Type B pancreatic cell (in vitro differentiated cells): Measurements from ENCODE around the gene AMY2A. TPM values are rescaled to one million over a fixed set of nuclear protein-coding genes. Genes with fewer than 3 reads are reported as not detected.
"Not testable (repeated sequence)": the region's sequence is repeated elsewhere in the genome, so short reads cannot be mapped to it uniquely, and the experiment has no call there.

Source experiments
- DNase-seq: peaks from one replicate; pipeline ENCODE4 v3.0.0; 2021; ENCODE audit warnings: mixed read lengths; ENCODE audit not compliant: unreplicated experiment; ENCODE audit errors: extremely low spot score
- H3K27ac Mint-ChIP-seq: 2 replicates; pipeline ENCODE4 v1.8.0; 2021; ENCODE audit warnings: mild to moderate bottlenecking, mixed read lengths
- H3K27me3 Mint-ChIP-seq: 2 replicates; pipeline ENCODE4 v1.8.0; 2021; ENCODE audit warnings: mixed read lengths
- H3K36me3 Mint-ChIP-seq: 2 replicates; pipeline ENCODE4 v1.8.0; 2021; ENCODE audit warnings: mixed read lengths
- H3K4me1 Mint-ChIP-seq: one replicate; pipeline ENCODE4 v1.8.0; 2021; ENCODE audit warnings: mixed read lengths; ENCODE audit not compliant: unreplicated experiment
- H3K4me3 Mint-ChIP-seq: 2 replicates; pipeline ENCODE4 v1.8.0; 2021; ENCODE audit warnings: mild to moderate bottlenecking, mixed read lengths
- H3K9me3 Mint-ChIP-seq: 2 replicates; pipeline ENCODE4 v1.8.0; 2021; ENCODE audit warnings: mixed read lengths
- CTCF ChIP-seq: fragments of 200-600 bp; sonication (generic); conservative IDR thresholded peaks from 2 replicates; pipeline ENCODE4 v1.5.0; 2021; ENCODE audit warnings: antibody characterized with exemption, mild to moderate bottlenecking
- long read RNA-seq: library from polyadenylated mRNA; unstranded; transcript quantifications from one replicate; pipeline ENCODE4 v2.0.0, GENCODE V29; 2020
- total RNA-seq: library from RNA; stranded (reverse); gene quantifications from 2 replicates; pipeline ENCODE4 v1.2.1, GENCODE V29; 2021; ENCODE audit warnings: low replicate concordance

AMY2A gene
- not detected in 2 replicates for total RNA-seq
- long read RNA-seq: 0 reads

DNA sequence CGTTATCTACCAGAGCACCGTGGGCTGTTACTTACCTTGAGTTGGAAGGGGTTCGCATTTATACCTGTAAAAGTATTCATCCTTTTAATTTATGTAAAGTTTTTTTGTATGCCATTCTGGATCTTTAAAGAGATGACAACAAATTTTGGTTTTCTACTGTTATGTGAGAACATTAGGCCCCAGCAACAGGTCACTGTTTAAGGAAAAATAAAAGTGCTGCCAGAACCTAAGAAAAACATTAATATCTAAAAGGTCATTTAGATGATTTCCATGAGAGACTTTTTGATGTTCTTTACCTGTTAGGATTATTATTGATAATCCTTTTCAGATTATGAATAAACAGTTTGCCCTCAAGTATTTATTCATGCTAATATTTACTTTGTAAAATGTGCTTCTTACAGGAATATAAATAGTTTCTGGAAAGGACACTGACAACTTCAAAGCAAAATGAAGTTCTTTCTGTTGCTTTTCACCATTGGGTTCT lies at the start of gene AMY2A:
Gene AMY2A, plus strand, starts transcription at position 434 of the 484 bp plus-strand sequence. Its CDS starts 14 bp downstream, at position 448.
- not testable (repeated sequence) for H3K27me3 Mint-ChIP-seq, H3K27ac Mint-ChIP-seq, DNase-seq, H3K4me3 Mint-ChIP-seq, H3K4me1 Mint-ChIP-seq, H3K9me3 Mint-ChIP-seq, H3K36me3 Mint-ChIP-seq

DNA sequence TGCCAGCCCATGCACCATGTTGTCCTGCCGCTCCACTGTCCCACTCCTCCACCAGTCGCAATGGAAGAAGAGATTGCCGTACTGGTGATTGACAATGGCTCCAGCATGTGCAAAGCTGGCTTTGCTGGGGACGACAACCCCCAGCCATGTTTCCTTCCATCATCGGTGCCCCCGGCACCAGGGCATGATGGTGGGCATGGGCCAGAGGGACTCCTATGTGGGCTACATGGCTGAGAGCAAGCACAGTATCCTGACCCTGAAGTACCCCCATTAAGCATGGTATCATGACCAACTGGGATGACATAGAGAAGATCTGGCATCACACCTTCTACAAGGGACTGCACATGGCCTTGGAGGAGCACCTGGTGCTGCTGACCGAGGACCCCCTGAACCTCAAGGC lies 47.7 kb upstream of the AMY2A start:
- no peak overlapping the region for H3K27ac Mint-ChIP-seq
- H3K4me1 Mint-ChIP-seq: no peaks in the 10 kb centered on the region
- no peaks in the 10 kb centered on the region for H3K36me3 Mint-ChIP-seq
- no peak for TF ChIP-seq CTCF
- no peak for DNase-seq
- no peak overlapping the region for H3K4me3 Mint-ChIP-seq
- H3K9me3 Mint-ChIP-seq: no peaks in the 10 kb centered on the region
- no peaks in the 10 kb centered on the region for H3K27me3 Mint-ChIP-seq

DNA sequence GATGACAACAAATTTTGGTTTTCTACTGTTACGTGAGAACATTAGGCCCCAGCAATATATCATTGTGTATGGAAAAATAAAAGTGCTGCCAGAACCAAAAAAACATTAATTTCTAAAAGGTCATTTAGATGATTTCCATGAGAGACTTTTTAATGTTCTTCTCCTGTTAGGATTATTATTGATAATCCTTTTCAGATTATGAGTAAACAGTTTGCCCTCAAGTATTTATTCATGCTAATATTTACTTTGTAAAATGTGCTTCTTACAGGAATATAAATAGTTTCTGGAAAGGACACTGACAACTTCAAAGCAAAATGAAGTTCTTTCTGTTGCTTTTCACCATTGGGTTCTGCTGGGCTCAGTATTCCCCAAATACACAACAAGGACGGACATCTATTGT lies 45.9 kb upstream of the AMY2A start, which contains the start of gene AMY2B:
Gene AMY2B, plus strand, starts transcription at position 301 of the 400 bp plus-strand sequence. Its CDS starts 14 bp downstream, at position 315.
- not testable (repeated sequence) for H3K27me3 Mint-ChIP-seq, H3K27ac Mint-ChIP-seq, H3K4me3 Mint-ChIP-seq, H3K36me3 Mint-ChIP-seq, H3K9me3 Mint-ChIP-seq, DNase-seq, H3K4me1 Mint-ChIP-seq

GRCh38 chr1:103576065-103576464 lies 41.2 kb upstream of the AMY2A start:
- Mint-ChIP-seq H3K9me3 (no peaks in the 10 kb centered on the region), H3K27ac (no peak overlapping the region), H3K4me1 (no peaks in the 10 kb centered on the region), H3K4me3 (no peak overlapping the region), H3K27me3 (no peaks in the 10 kb centered on the region), H3K36me3 (no peaks in the 10 kb centered on the region)
- DNase-seq: no peak
- no peak for TF ChIP-seq CTCF

- H3K27me3 Mint-ChIP-seq, H3K9me3 Mint-ChIP-seq, H3K4me1 Mint-ChIP-seq, DNase-seq, H3K4me3 Mint-ChIP-seq, H3K27ac Mint-ChIP-seq, H3K36me3 Mint-ChIP-seq: not testable (repeated sequence)
Observed at GRCh38 chr1:103576784-103577183, 40.4 kb upstream of the AMY2A start.

- Mint-ChIP-seq H3K27me3 (no peaks in the 10 kb centered on the region), H3K4me3 (no peak overlapping the region), H3K4me1 (no peaks in the 10 kb centered on the region), H3K36me3 (no peaks in the 10 kb centered on the region), H3K27ac (no peak overlapping the region), H3K9me3 (peaks cover 5% of the 10 kb centered on the region)
- no peak for TF ChIP-seq CTCF
- no peak for DNase-seq
Observed at GRCh38 chr1:103582464-103582863, 34.8 kb upstream of the AMY2A start.

- H3K36me3 Mint-ChIP-seq: no peaks in the 10 kb centered on the region
- DNase-seq: no peak
Observed at GRCh38 chr1:103583887-103584286, 33.3 kb upstream of the AMY2A start.

More at GRCh38 chr1:103583887-103584286, 33.3 kb upstream of the AMY2A start:
- Mint-ChIP-seq H3K9me3 (peaks cover 8% of the 10 kb centered on the region), H3K27me3 (no peaks in the 10 kb centered on the region), H3K4me1 (no peaks in the 10 kb centered on the region), H3K27ac (no peak overlapping the region), H3K4me3 (no peak overlapping the region)
- no peak for TF ChIP-seq CTCF
